Stomach (tissue), 9 donors: Measurements from ENCODE around the gene SPATA12. TPM values are rescaled to one million over a fixed set of nuclear protein-coding genes. Genes with fewer than 3 reads are reported as not detected.
A peak's percentile ranks its signal among the peaks of the same experiment; 100 is the strongest.

Experiments
- DNase-seq, 2 donors: peaks; one replicate each; pipeline versions ENCODE4 v3.0.0 to v3.0.0-alpha.2; 2013 to 2019
- H3K27ac ChIP-seq, 5 donors: fragments of 200-600 bp in 4 of 5; sonication (generic) in 4 of 5; one replicate each; pipeline ENCODE4 v1.5.1; 2013 to 2019; ENCODE audit warnings: mild to moderate bottlenecking in 1 of 5, moderate library complexity in 1 of 5
- H3K27me3 ChIP-seq, 3 donors: fragments of 200-600 bp; sonication (generic); one replicate each; pipeline ENCODE4 v1.5.1; 2017 to 2019; ENCODE audit warnings: mixed run types in 1 of 3
- H3K36me3 ChIP-seq, 4 donors: fragments of 200-600 bp; sonication (generic); 1 replicate in 3 of 4; 2 replicates in 1 of 4; pipeline ENCODE4 v1.5.1; 2016 to 2019
- H3K4me1 ChIP-seq, 4 donors: fragments of 200-600 bp; sonication (generic); one replicate each; pipeline ENCODE4 v1.5.1; 2016 to 2019
- H3K4me3 ChIP-seq, 4 donors: fragments of 200-600 bp; sonication (generic) in 3 of 4; one replicate each; pipeline ENCODE4 v1.5.1; 2016 to 2019; ENCODE audit warnings: mild to moderate bottlenecking in 1 of 4
- H3K9me3 ChIP-seq, 4 donors: fragments of 200-600 bp; sonication (generic); one replicate each; pipeline ENCODE4 v1.5.1; 2016 to 2019
- CTCF ChIP-seq, 7 experiments: fragments of 450-650 bp in 4 of 7; fragments of 200-600 bp in 3 of 7; sonication (generic) in 3 of 7; IDR thresholded peaks; one replicate each; pipeline ENCODE4 v1.5.1; 2016 to 2019; ENCODE audit warnings: antibody characterized with exemption in 7 of 7, control low read depth in 2 of 7, mild to moderate bottlenecking in 1 of 7
- EP300 ChIP-seq: sonication (generic); formaldehyde crosslinking; IDR thresholded peaks from one replicate; pipeline ENCODE4 v1.6.1; 2017; ENCODE audit warnings: antibody characterized with exemption
- POLR2A ChIP-seq, 4 donors: fragments of 450-650 bp; IDR thresholded peaks; one replicate each; pipeline ENCODE4 v1.6.1; 2016; ENCODE audit warnings: antibody characterized with exemption in 4 of 4, control low read depth in 2 of 4, mild to moderate bottlenecking in 1 of 4, moderate library complexity in 1 of 4
- POLR2AphosphoS5 ChIP-seq, 3 donors: sonication (generic); formaldehyde crosslinking; IDR thresholded peaks; one replicate each; pipeline ENCODE4 v1.6.1; 2016; ENCODE audit warnings: antibody characterized with exemption in 3 of 3
- WGBS, 5 donors: extraction: QIAGEN DNeasy Blood & Tissue Kit in 3 of 5; methylation state at CpG; one replicate each; pipeline versions ENCODE4 v1.1.5 to v1.1.7; 2013 to 2018; 5-methylcytosine and 5-hydroxymethylcytosine counted together
- intact Hi-C: fragments of 100-400 bp; cut with DNase I; formaldehyde crosslinking; loops from one replicate; pipeline ENCODE4 v1.15.1; 2023; ENCODE audit warnings: low total_unique reads
- polyA plus RNA-seq, 3 donors: library from polyadenylated mRNA; stranded (reverse); fragments of 200-250 nt; gene quantifications; one replicate each; pipeline ENCODE4 v1.2.3, GENCODE V29; 2013
- total RNA-seq, 5 donors: library from RNA; depleted of rRNA; stranded (reverse); fragments of >200 nt; gene quantifications; one replicate each; pipeline versions ENCODE4 v1.1.0 to v1.2.3, GENCODE V29; 2014 to 2016
- donor health status: healthy with polysubstance abuse.
- donor health status: Bipolar disorder and iron deficiency.
- donor health status: healthy.

The SPATA12 gene
- total and polyA plus RNA-seq, 8 donors, result 0.05 to 0.31 TPM; not detected in 6

GRCh38 chr3:57069503-57069902, 9.0 kb downstream of the SPATA12 start:
- DNase-seq, result peak in 1 of 2 donors; percentile 59
- no peaks in the 10 kb centered on the region for H3K9me3 ChIP-seq
- peaks cover 0 to 23% (median 16%) of the 10 kb centered on the region in 4 donors for H3K4me1 ChIP-seq
- TF ChIP-seq POLR2AphosphoS5 (IDR thresholded peaks at IDR 0.05) (no peak), CTCF (IDR thresholded peaks at IDR 0.05) (no peak), POLR2A (IDR thresholded peaks at IDR 0.05) (no peak), EP300 (no peak)
- peak overlapping the region in 1 of 5 donors; percentile 71 for H3K27ac ChIP-seq
- H3K27me3 ChIP-seq, result no peaks in the 10 kb centered on the region
- intact Hi-C loops, result no loop called here
- 40 to 77% (median 69%) methylated on average over 5 to 6 of the region's 6 CpGs for WGBS, 5 donors
- no peaks in the 10 kb centered on the region for H3K36me3 ChIP-seq
- H3K4me3 ChIP-seq, result no peak overlapping the region

DNA sequence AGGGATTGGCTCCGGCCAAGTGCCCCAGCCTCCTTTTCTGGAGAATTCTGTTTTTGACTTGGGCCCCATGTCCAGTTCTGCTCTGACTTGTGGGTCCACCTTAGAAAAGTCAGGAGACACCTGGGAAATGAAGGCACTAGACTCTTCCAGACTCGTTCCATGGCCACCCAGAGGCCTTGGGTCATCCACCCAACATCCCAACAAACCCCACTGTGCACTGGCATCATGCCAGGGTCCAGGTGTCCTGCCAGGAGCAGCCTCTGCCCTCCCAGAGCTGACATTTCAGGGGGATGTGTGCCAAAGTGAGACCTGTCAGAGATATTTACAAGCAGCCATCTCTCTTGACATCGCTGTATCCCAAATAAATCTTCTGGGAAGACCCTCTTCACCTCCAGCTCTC, 13.2 kb downstream of the SPATA12 start:
- intact Hi-C loops, result loop anchor here (10.0 kb wide), 2 partner anchors 69 to 369 kb away; no protein-coding TSS in a partner anchor
- DNase-seq, result no peak

DNA sequence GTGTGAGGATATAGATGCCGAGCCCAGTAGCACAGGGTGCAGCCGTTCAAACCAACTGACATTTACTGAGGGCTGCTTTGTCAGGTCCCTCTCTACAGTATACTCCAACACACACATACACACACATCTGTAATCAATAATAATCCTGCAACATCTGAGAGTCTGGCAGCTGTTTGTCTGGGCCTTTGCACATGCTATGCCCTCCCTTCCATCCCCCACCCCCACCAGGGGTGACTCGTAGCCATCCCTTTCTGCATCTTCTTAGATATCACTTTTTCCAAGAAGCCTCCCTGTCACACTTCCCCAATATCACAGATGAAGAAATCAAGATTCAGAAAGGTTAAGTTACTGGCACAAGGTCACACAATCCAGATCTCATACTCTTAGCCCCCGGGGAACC, 13.7 kb downstream of the SPATA12 start:
- DNase-seq, result no peak
- Histone ChIP-seq H3K9me3 (no peaks in the 10 kb centered on the region), H3K36me3 (no peaks in the 10 kb centered on the region), H3K27me3 (peaks cover 0 to 16% (median 0%) of the 10 kb centered on the region in 3 donors), H3K27ac (no peak overlapping the region), H3K4me1 (peaks cover 6 to 30% (median 23%) of the 10 kb centered on the region in 4 donors), H3K4me3 (no peak overlapping the region)
- TF ChIP-seq EP300, result no peak
- no peak for TF ChIP-seq CTCF (IDR thresholded peaks at IDR 0.05)
- no peak for TF ChIP-seq POLR2AphosphoS5 (IDR thresholded peaks at IDR 0.05)
- no peak for TF ChIP-seq POLR2A (IDR thresholded peaks at IDR 0.05)
- intact Hi-C loops, result loop anchor here (10.0 kb wide), 2 partner anchors 69 to 369 kb away; no protein-coding TSS in a partner anchor
- 86 to 94% (median 88%) methylated on average over 4 of the region's 4 CpGs for WGBS, 5 donors

More for the DNA sequence above, 13.2 kb downstream of the SPATA12 start:
- Histone ChIP-seq H3K4me3 (no peak overlapping the region), H3K36me3 (no peaks in the 10 kb centered on the region), H3K9me3 (no peaks in the 10 kb centered on the region), H3K27ac (no peak overlapping the region), H3K4me1 (peaks cover 6 to 34% (median 23%) of the 10 kb centered on the region in 4 donors), H3K27me3 (peaks cover 0 to 12% (median 0%) of the 10 kb centered on the region in 3 donors)
- 84 to 100% (median 89%) methylated on average over 3 of the region's 3 CpGs for WGBS, 5 donors
- TF ChIP-seq POLR2AphosphoS5 (IDR thresholded peaks at IDR 0.05) (no peak), POLR2A (IDR thresholded peaks at IDR 0.05) (no peak), CTCF (IDR thresholded peaks at IDR 0.05) (no peak), EP300 (no peak)

GRCh38 chr3:57076422-57076951, 16.0 kb downstream of the SPATA12 start:
- WGBS, 5 donors, result 89 to 97% (median 93%) methylated on average over 3 of the region's 3 CpGs
- Histone ChIP-seq H3K27ac (no peak overlapping the region), H3K36me3 (no peaks in the 10 kb centered on the region), H3K27me3 (peaks cover 0 to 21% (median 0%) of the 10 kb centered on the region in 3 donors), H3K4me3 (no peak overlapping the region), H3K9me3 (no peaks in the 10 kb centered on the region), H3K4me1 (peaks cover 6 to 32% (median 26%) of the 10 kb centered on the region in 4 donors)
- TF ChIP-seq POLR2AphosphoS5 (IDR thresholded peaks at IDR 0.05), result no peak
- no peak for TF ChIP-seq EP300
- TF ChIP-seq POLR2A (IDR thresholded peaks at IDR 0.05), result no peak
- no peak for TF ChIP-seq CTCF (IDR thresholded peaks at IDR 0.05)
- no peak for DNase-seq
- intact Hi-C loops, result loop anchor here (10.0 kb wide), 2 partner anchors 72 to 372 kb away; no protein-coding TSS in a partner anchor
